Immature natural killer cell (primary cell): Measurements from ENCODE around the gene ENPP6. TPM values are rescaled to one million over a fixed set of nuclear protein-coding genes. Genes with fewer than 3 reads are reported as not detected.

ENCODE experiments used
- DNase-seq, 3 donors: peaks; one replicate each; pipeline ENCODE4 v3.0.0; 2022; ENCODE audit warnings: mixed read lengths in 1 of 3
- H3K27ac Mint-ChIP-seq, 6 donors: one replicate each; pipeline ENCODE4 v1.8.0; 2020; ENCODE audit warnings: mixed read lengths in 6 of 6, mild to moderate bottlenecking in 5 of 6, inconsistent platforms in 4 of 6, moderate library complexity in 3 of 6
- H3K27me3 Mint-ChIP-seq, 3 donors: one replicate each; pipeline ENCODE4 v1.8.0; 2020 to 2021; ENCODE audit warnings: low read depth in 3 of 3, mild to moderate bottlenecking in 3 of 3, mixed read lengths in 3 of 3, moderate library complexity in 3 of 3, inconsistent platforms in 1 of 3
- H3K36me3 Mint-ChIP-seq, 3 donors: one replicate each; pipeline ENCODE4 v1.8.0; 2020; ENCODE audit warnings: mixed read lengths in 3 of 3, inconsistent platforms in 2 of 3, mild to moderate bottlenecking in 2 of 3
- H3K4me1 Mint-ChIP-seq, 2 donors: one replicate each; pipeline ENCODE4 v1.8.0; 2020; ENCODE audit warnings: inconsistent platforms in 2 of 2, mild to moderate bottlenecking in 2 of 2, mixed read lengths in 2 of 2, moderate library complexity in 1 of 2
- H3K4me3 Mint-ChIP-seq, 5 donors: one replicate each; pipeline ENCODE4 v1.8.0; 2020; ENCODE audit warnings: mild to moderate bottlenecking in 5 of 5, mixed read lengths in 5 of 5, inconsistent platforms in 3 of 5, moderate library complexity in 3 of 5
- H3K9me3 Mint-ChIP-seq, 6 donors: one replicate each; pipeline ENCODE4 v1.8.0; 2020; ENCODE audit warnings: mild to moderate bottlenecking in 6 of 6, mixed read lengths in 6 of 6, inconsistent platforms in 4 of 6, moderate library complexity in 3 of 6
- polyA plus RNA-seq, 3 donors: library from polyadenylated mRNA; unstranded; fragments of 300-500 nt; fragmentation: Illumina TruSeq; gene quantifications; one replicate each; pipeline ENCODE4 v1.2.3, GENCODE V29; 2021

Gene ENPP6
- polyA plus RNA-seq, 3 donors from 2014 or later: 0.13 to 0.20 TPM; not detected in 1

- no peak overlapping the region for H3K27ac Mint-ChIP-seq
- H3K36me3 Mint-ChIP-seq: peaks cover 0 to 3% (median 0%) of the 10 kb centered on the region in 3 donors
- DNase-seq: no peak
- H3K27me3 Mint-ChIP-seq: peaks cover 0 to 5% (median 2%) of the 10 kb centered on the region in 3 donors
- no peaks in the 10 kb centered on the region for H3K4me1 Mint-ChIP-seq
- H3K4me3 Mint-ChIP-seq: no peak overlapping the region
- peaks cover 0 to 3% (median 0%) of the 10 kb centered on the region in 6 donors for H3K9me3 Mint-ChIP-seq
Observed at GRCh38 chr4:184252136-184253071, 34.7 kb upstream of the ENPP6 start.

DNA sequence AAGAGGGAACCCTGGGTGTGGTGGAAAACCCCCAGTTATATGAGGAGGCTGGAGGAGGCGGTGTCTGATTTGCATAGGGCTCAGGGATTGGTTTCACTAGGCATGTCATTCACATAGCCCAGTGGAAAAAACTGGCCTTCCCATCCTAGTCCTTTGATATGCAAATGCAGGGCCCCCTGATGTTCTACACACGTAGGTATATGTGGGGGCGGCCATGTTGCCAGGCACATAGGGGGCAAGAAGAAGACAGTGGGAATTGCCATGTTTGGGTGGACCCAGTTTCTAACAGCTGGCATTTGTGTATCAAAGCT is 34.0 kb upstream of the ENPP6 start:
- Mint-ChIP-seq H3K27ac (no peak overlapping the region), H3K27me3 (peaks cover 0 to 5% (median 3%) of the 10 kb centered on the region in 3 donors), H3K4me3 (no peak overlapping the region), H3K9me3 (peaks cover 0 to 3% (median 0%) of the 10 kb centered on the region in 6 donors), H3K4me1 (no peaks in the 10 kb centered on the region), H3K36me3 (peaks cover 0 to 3% (median 0%) of the 10 kb centered on the region in 3 donors)
- no peak for DNase-seq

- peak; percentile 33 to 55 (median 36) for DNase-seq
- Mint-ChIP-seq H3K4me1 (no peaks in the 10 kb centered on the region), H3K4me3 (no peak overlapping the region), H3K9me3 (peaks cover 0 to 3% (median 0%) of the 10 kb centered on the region in 6 donors), H3K36me3 (peaks cover 0 to 3% (median 0%) of the 10 kb centered on the region in 3 donors), H3K27me3 (peaks cover 0 to 5% (median 3%) of the 10 kb centered on the region in 3 donors), H3K27ac (no peak overlapping the region)
Observed at GRCh38 chr4:184250795-184251669, 33.4 kb upstream of the ENPP6 start.

GRCh38 chr4:184248216-184248615 is 30.5 kb upstream of the ENPP6 start:
- Mint-ChIP-seq H3K9me3 (peaks cover 0 to 1% (median 0%) of the 10 kb centered on the region in 6 donors), H3K36me3 (peaks cover 0 to 3% (median 0%) of the 10 kb centered on the region in 3 donors), H3K4me3 (no peak overlapping the region), H3K27ac (no peak overlapping the region), H3K4me1 (no peaks in the 10 kb centered on the region), H3K27me3 (peaks cover 3 to 9% (median 6%) of the 10 kb centered on the region in 3 donors)
- no peak for DNase-seq

- Mint-ChIP-seq H3K27me3 (peaks cover 3 to 9% (median 6%) of the 10 kb centered on the region in 3 donors), H3K9me3 (peaks cover 0 to 1% (median 0%) of the 10 kb centered on the region in 6 donors), H3K36me3 (peaks cover 0 to 3% (median 0%) of the 10 kb centered on the region in 3 donors), H3K4me1 (no peaks in the 10 kb centered on the region), H3K27ac (no peak overlapping the region), H3K4me3 (no peak overlapping the region)
- no peak for DNase-seq
Observed at GRCh38 chr4:184247421-184247820, 29.7 kb upstream of the ENPP6 start.

DNA sequence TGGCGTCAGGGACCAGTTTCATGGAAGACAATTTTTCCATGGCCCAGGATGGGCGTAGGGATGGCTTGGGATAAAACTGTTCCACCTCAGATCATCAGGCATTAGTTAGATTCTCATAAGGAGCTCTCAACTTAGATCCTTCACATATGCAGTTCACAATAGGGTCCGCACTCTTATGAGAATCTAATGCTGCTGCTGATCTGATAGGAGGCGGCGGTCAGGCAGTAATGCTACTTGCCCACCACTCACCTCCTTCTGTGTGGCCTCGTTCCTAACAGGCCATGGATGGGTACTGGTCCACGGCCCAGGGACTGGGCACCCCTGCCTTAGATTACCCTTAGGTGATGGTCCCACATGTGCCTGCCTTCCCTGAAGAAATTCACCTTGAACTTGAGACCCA is 28.8 kb upstream of the ENPP6 start:
- Mint-ChIP-seq H3K36me3 (no peaks in the 10 kb centered on the region), H3K4me1 (no peaks in the 10 kb centered on the region), H3K4me3 (no peak overlapping the region), H3K27ac (no peak overlapping the region), H3K27me3 (peaks cover 3 to 9% (median 6%) of the 10 kb centered on the region in 3 donors), H3K9me3 (no peaks in the 10 kb centered on the region)
- no peak for DNase-seq

GRCh38 chr4:184238072-184238745 is 20.5 kb upstream of the ENPP6 start:
- H3K4me3 Mint-ChIP-seq: no peak overlapping the region
- no peak for DNase-seq
- no peaks in the 10 kb centered on the region for H3K4me1 Mint-ChIP-seq
- H3K9me3 Mint-ChIP-seq: peaks cover 0 to 1% (median 0%) of the 10 kb centered on the region in 6 donors
- no peak overlapping the region for H3K27ac Mint-ChIP-seq
- H3K36me3 Mint-ChIP-seq: no peaks in the 10 kb centered on the region
- H3K27me3 Mint-ChIP-seq: peaks cover 0 to 6% (median 0%) of the 10 kb centered on the region in 3 donors

DNA sequence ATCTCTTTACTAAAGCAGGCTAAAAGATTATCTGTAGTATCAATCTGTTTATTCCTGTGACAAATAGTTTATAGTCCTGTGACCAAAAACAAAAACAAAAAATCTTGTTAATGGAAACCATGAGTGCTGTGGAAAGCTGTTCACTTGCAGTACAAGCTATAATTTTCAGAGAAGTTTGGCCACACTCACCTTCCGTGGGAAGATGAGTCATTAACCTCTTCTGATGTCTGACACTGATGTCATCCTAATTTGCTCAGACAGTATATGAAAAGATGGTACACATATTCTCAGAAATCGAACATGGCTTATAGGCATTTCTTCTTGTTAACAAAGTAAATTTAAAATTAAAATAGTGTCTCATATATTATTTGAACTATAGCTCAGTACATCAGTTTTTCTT is 19.9 kb upstream of the ENPP6 start:
- no peaks in the 10 kb centered on the region for H3K36me3 Mint-ChIP-seq
- peaks cover 0 to 6% (median 0%) of the 10 kb centered on the region in 3 donors for H3K27me3 Mint-ChIP-seq
- H3K27ac Mint-ChIP-seq: no peak overlapping the region
- H3K4me1 Mint-ChIP-seq: no peaks in the 10 kb centered on the region
- peak in 1 of 3 donors; percentile 5 for DNase-seq
- H3K9me3 Mint-ChIP-seq: peaks cover 0 to 1% (median 0%) of the 10 kb centered on the region in 6 donors
- no peak overlapping the region for H3K4me3 Mint-ChIP-seq

- Mint-ChIP-seq H3K4me1 (no peaks in the 10 kb centered on the region), H3K27ac (no peak overlapping the region), H3K9me3 (peaks cover 0 to 1% (median 0%) of the 10 kb centered on the region in 6 donors), H3K36me3 (no peaks in the 10 kb centered on the region), H3K27me3 (peaks cover 0 to 6% (median 0%) of the 10 kb centered on the region in 3 donors), H3K4me3 (no peak overlapping the region)
- no peak for DNase-seq
Observed at GRCh38 chr4:184235526-184235925, 17.9 kb upstream of the ENPP6 start.

GRCh38 chr4:184234155-184234554 is 16.5 kb upstream of the ENPP6 start:
- peaks cover 3 to 7% (median 3%) of the 10 kb centered on the region in 3 donors for H3K27me3 Mint-ChIP-seq
- no peak overlapping the region for H3K4me3 Mint-ChIP-seq
- DNase-seq: no peak
- H3K4me1 Mint-ChIP-seq: peaks cover 13% of the 10 kb centered on the region in 2 donors
- peaks cover 0 to 1% (median 0%) of the 10 kb centered on the region in 6 donors for H3K9me3 Mint-ChIP-seq
- H3K27ac Mint-ChIP-seq: no peak overlapping the region
- H3K36me3 Mint-ChIP-seq: no peaks in the 10 kb centered on the region

DNA sequence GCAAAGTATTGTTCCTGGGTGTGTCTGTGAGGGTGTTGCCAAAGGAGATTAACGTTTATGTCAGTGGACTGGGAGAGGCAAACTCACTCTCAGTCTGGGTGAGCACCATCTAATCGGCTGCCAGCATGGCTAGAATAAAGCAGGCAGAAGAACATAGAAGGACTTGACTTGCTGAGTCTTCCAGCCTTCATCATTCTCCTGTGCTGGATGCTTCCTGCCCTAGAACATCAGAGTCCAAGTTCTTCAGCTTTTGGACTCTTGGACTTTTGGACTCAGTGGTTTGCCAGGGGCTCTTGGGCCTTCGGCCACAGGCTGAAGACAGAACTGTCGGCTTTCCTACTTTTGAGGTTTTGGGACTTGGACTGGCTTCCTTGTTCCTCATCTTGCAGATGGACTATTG is 15.3 kb upstream of the ENPP6 start:
- H3K4me3 Mint-ChIP-seq: no peak overlapping the region
- H3K27ac Mint-ChIP-seq: peak overlapping the region in 1 of 6 donors; percentile 7
- H3K4me1 Mint-ChIP-seq: peaks cover 15 to 22% of the 10 kb centered on the region in 2 donors
- no peak for DNase-seq
- no peaks in the 10 kb centered on the region for H3K36me3 Mint-ChIP-seq
- H3K27me3 Mint-ChIP-seq: peaks cover 3 to 15% (median 3%) of the 10 kb centered on the region in 3 donors
- H3K9me3 Mint-ChIP-seq: peaks cover 0 to 3% (median 0%) of the 10 kb centered on the region in 6 donors

DNA sequence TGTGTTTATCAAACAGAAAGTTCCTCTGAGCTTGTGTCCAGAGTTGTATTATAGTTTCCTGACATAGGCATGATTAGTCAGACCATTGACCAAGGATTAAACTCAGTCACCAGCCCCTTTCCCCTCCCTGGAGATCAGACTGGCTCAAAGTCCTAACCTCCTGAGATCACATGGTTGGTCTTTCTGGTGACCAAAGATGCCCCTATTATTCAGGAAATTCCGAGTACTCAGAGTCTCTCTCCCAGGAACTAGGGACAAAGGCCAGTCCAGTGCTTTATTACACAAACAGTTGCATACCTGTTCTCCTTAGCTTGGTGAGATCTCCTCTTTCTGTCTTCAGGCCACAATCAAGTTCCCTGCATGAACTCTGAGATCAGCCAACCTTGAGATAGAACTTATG is 14.5 kb upstream of the ENPP6 start:
- peaks cover 15 to 24% of the 10 kb centered on the region in 2 donors for H3K4me1 Mint-ChIP-seq
- H3K9me3 Mint-ChIP-seq: peaks cover 0 to 3% (median 0%) of the 10 kb centered on the region in 6 donors
- no peak for DNase-seq
- no peak overlapping the region for H3K4me3 Mint-ChIP-seq
- no peaks in the 10 kb centered on the region for H3K36me3 Mint-ChIP-seq
- no peak overlapping the region for H3K27ac Mint-ChIP-seq
- peaks cover 3 to 16% (median 5%) of the 10 kb centered on the region in 3 donors for H3K27me3 Mint-ChIP-seq

GRCh38 chr4:184231573-184231972 is 13.9 kb upstream of the ENPP6 start:
- Mint-ChIP-seq H3K27me3 (peaks cover 3 to 19% (median 8%) of the 10 kb centered on the region in 3 donors), H3K27ac (peak overlapping the region in 2 of 6 donors; percentile 44 to 45), H3K4me1 (peaks cover 15 to 24% of the 10 kb centered on the region in 2 donors), H3K9me3 (peaks cover 0 to 3% (median 0%) of the 10 kb centered on the region in 6 donors), H3K36me3 (no peaks in the 10 kb centered on the region), H3K4me3 (no peak overlapping the region)
- no peak for DNase-seq
